Nephron progenitor cell (in vitro differentiated cells): ENCODE measurements around the gene PCSK6.
A peak's percentile ranks its signal among the peaks of the same experiment; 100 is the strongest.

ENCODE experiments used
- DNase-seq: peaks from one replicate; pipeline ENCODE4 v3.0.0; 2021
- H3K27ac Mint-ChIP-seq: 2 replicates; pipeline ENCODE4 v1.8.0; 2021; ENCODE audit warnings: mild to moderate bottlenecking, moderate library complexity, mixed read lengths
- H3K27me3 Mint-ChIP-seq: 2 replicates; pipeline ENCODE4 v1.8.0; 2021; ENCODE audit warnings: mild to moderate bottlenecking, low read depth, mixed read lengths; ENCODE audit not compliant: poor library complexity
- H3K36me3 Mint-ChIP-seq: 2 replicates; pipeline ENCODE4 v1.8.0; 2021; ENCODE audit warnings: low read depth, mixed read lengths
- H3K4me1 Mint-ChIP-seq: 2 replicates; pipeline ENCODE4 v1.8.0; 2021; ENCODE audit warnings: mixed read lengths
- H3K4me3 Mint-ChIP-seq: 2 replicates; pipeline ENCODE4 v1.8.0; 2021; ENCODE audit warnings: mild to moderate bottlenecking, moderate library complexity, mixed read lengths
- H3K9me3 Mint-ChIP-seq: 2 replicates; pipeline ENCODE4 v1.8.0; 2021; ENCODE audit warnings: mild to moderate bottlenecking, moderate library complexity, mixed read lengths
- CTCF ChIP-seq: fragments of 200-600 bp; sonication (generic); IDR thresholded peaks from 2 replicates; pipeline ENCODE4 v1.5.0; 2021; ENCODE audit warnings: antibody characterized with exemption

The PCSK6 gene

GRCh38 chr15:101497017-101497416 lies 7.5 kb upstream of the PCSK6 start:
- H3K27me3 Mint-ChIP-seq = peaks cover 38% of the 10 kb centered on the region
- H3K4me1 Mint-ChIP-seq = peaks cover 66% of the 10 kb centered on the region
- H3K27ac Mint-ChIP-seq = peak overlapping the region; percentile 26

GRCh38 chr15:101496198-101496986 lies 6.9 kb upstream of the PCSK6 start:
- Mint-ChIP-seq H3K27me3 (peaks cover 44% of the 10 kb centered on the region), H3K4me1 (peaks cover 63% of the 10 kb centered on the region), H3K4me3 (peak overlapping the region; percentile 33), H3K36me3 (no peaks in the 10 kb centered on the region), H3K9me3 (no peaks in the 10 kb centered on the region), H3K27ac (no peak overlapping the region)
- no peak for TF ChIP-seq CTCF
- peak; percentile 23 for DNase-seq

More at GRCh38 chr15:101497017-101497416, 7.5 kb upstream of the PCSK6 start:
- no peaks in the 10 kb centered on the region for H3K9me3 Mint-ChIP-seq
- DNase-seq = no peak
- H3K4me3 Mint-ChIP-seq = peak overlapping the region; percentile 12
- no peaks in the 10 kb centered on the region for H3K36me3 Mint-ChIP-seq
- no peak for TF ChIP-seq CTCF

GRCh38 chr15:101495334-101496197 lies 6.1 kb upstream of the PCSK6 start:
- no peak for TF ChIP-seq CTCF
- Mint-ChIP-seq H3K9me3 (peaks cover 4% of the 10 kb centered on the region), H3K4me1 (peaks cover 57% of the 10 kb centered on the region), H3K4me3 (peak overlapping the region; percentile 33), H3K27ac (no peak overlapping the region), H3K36me3 (no peaks in the 10 kb centered on the region), H3K27me3 (peaks cover 50% of the 10 kb centered on the region)
- DNase-seq = no peak

GRCh38 chr15:101494251-101494796 lies 4.8 kb upstream of the PCSK6 start:
- Mint-ChIP-seq H3K4me1 (peaks cover 50% of the 10 kb centered on the region), H3K4me3 (no peak overlapping the region)

More at GRCh38 chr15:101494251-101494796, 4.8 kb upstream of the PCSK6 start:
- DNase-seq = no peak
- no peak overlapping the region for H3K27ac Mint-ChIP-seq
- peaks cover 7% of the 10 kb centered on the region for H3K9me3 Mint-ChIP-seq
- H3K36me3 Mint-ChIP-seq = no peaks in the 10 kb centered on the region
- peaks cover 52% of the 10 kb centered on the region for H3K27me3 Mint-ChIP-seq
- no peak for TF ChIP-seq CTCF
